Ovary (tissue), 3 donors: ENCODE data around the gene TMEM266.

Experiments used
- EP300 ChIP-seq: sonication (generic); formaldehyde crosslinking; IDR thresholded peaks from one replicate; pipeline ENCODE4 v1.6.1; 2017; ENCODE audit warnings: antibody characterized with exemption
- POLR2A ChIP-seq: fragments of 450-650 bp; IDR thresholded peaks from one replicate; pipeline ENCODE4 v1.6.1; 2017; ENCODE audit warnings: antibody characterized with exemption, mild to moderate bottlenecking, moderate library complexity
- TF ChIP-seq, protein P1 (sequence below), 3 donors: fragments of 450-650 bp in 2 of 3; fragments of 200-600 bp in 1 of 3; IDR thresholded peaks; one replicate each; pipeline versions ENCODE4 v1.5.1 to v1.8.0; 2016 to 2022; ENCODE audit warnings: antibody characterized with exemption in 3 of 3, mild to moderate bottlenecking in 1 of 3
- donor health status: DM: no; HTN: no; CAD: no.

DNA sequence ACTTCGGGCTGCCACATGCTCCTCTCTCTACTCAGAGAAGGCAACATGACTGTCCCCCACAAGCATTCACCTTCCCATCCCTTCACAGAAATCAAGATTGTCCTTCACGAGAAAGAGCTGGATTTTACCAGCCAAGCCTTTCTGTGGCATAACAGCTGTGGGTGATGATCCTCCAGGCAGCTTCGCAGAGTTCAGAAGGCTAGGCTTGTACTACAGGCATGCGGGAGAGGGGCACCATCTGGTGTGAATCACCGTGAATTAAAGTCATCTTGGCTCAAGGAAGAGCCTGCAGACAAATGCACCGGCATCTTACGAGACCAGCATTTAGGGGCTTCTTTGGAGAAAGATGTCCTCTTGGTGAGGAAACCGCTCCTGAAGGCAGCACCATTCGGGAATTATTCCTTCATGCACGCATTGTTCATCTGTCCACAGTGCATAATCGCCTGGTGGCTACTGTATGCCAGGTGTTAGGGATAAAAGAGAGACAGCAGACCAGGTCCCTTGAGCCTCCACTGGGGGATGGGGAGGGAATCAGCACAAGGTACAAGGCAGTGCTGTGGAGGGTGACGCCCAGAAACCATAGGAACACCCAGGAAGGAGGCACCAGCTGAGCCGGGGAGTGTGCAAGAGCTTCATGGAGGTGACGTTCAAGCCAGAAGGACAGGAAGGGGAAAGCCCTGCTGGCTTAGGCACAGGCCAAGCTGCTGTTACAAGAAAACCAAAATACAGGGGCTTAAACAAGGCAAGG is 108.6 kb downstream of the TMEM266 start:
- TF ChIP-seq, protein P1, sequence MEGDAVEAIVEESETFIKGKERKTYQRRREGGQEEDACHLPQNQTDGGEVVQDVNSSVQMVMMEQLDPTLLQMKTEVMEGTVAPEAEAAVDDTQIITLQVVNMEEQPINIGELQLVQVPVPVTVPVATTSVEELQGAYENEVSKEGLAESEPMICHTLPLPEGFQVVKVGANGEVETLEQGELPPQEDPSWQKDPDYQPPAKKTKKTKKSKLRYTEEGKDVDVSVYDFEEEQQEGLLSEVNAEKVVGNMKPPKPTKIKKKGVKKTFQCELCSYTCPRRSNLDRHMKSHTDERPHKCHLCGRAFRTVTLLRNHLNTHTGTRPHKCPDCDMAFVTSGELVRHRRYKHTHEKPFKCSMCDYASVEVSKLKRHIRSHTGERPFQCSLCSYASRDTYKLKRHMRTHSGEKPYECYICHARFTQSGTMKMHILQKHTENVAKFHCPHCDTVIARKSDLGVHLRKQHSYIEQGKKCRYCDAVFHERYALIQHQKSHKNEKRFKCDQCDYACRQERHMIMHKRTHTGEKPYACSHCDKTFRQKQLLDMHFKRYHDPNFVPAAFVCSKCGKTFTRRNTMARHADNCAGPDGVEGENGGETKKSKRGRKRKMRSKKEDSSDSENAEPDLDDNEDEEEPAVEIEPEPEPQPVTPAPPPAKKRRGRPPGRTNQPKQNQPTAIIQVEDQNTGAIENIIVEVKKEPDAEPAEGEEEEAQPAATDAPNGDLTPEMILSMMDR (IDR thresholded peaks at IDR 0.05), result no peak
- TF ChIP-seq POLR2A (no peak), EP300 (no peak)
